ENCODE data around the gene YEATS2.

The YEATS2 gene

DNA sequence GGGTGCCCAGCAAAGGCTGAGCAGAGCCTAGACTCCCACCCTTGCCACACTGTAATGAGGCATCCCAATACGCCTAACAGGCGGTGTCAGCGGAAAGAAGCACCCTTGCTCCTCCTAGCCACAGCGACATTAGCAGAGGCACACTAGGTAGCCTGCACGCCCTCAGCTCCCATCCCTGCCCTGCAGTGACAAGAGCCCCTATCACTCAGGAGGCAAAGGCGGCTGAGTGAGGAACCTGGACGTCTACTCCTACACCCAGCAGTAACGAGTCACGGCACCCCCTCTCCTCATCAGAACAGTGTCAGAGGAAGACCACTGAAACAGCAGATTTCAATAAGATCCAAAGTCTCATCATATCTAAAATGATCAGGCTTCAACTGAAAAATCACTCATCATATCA is 139.8 kb downstream of the YEATS2 start:
- no peak for DNase-seq (ENCODE audit: low read depth in 2 of 2)

DNA sequence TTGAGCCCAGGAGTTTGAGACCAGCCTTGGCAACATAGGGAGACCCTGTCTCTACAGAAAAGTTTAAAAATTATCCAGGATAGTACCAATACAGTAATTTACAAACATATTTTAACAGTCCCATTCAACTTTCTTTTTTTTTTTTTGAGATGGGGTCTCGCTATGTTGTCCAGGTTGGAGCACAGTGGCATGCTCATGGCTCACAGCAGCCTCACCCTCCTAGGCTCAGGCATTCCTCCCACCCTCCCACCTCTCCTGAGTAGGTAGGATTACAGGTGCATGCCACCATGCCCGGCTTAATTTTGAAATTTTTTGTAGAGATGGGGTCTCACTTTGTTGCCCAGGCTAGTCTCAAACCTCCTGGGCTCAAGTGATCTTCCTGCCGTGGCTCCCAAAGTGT is 140.3 kb downstream of the YEATS2 start:
- DNase-seq (ENCODE audit: low read depth in 2 of 2): no peak

DNA sequence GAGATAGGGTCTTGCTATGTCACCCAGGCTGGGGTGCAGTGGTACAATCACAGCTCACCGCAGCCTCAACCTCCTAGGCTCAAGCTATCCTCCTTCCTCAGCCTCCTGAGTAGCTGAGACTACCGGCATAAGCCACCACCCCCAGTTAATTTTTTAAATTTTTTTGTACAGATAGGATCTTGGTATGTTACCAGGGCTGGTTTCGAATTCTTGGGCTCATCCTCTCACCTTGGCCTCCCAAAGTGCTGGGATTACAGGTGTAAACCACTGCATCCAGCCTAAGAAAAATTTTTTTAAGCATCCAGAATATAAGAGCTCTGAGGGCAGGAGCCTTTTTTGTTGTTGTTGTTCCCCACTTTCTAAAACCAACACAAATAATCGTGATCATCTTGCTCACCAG is 142.2 kb downstream of the YEATS2 start:
- no peak for DNase-seq (ENCODE audit: low read depth in 2 of 2)

DNA sequence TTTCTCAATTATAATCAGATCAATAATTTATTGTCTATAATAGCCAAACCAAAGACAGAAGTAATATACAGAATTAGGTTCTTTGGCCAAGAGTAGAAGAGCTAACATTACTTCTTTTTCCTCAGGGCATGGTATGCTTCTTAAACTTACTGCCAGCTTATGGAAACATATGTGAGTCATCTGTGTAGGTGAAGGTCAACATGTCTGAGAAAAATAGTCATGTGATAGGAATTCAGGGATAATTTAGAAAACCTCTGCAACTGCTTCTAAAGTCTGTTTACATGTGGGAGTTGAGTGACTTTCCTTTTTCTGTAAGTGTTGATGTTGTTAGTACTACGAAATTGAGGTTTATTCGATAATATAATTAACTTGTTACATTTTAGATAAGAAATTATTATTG is 147.0 kb downstream of the YEATS2 start:
- DNase-seq (ENCODE audit: low read depth in 2 of 2): no peak

DNA sequence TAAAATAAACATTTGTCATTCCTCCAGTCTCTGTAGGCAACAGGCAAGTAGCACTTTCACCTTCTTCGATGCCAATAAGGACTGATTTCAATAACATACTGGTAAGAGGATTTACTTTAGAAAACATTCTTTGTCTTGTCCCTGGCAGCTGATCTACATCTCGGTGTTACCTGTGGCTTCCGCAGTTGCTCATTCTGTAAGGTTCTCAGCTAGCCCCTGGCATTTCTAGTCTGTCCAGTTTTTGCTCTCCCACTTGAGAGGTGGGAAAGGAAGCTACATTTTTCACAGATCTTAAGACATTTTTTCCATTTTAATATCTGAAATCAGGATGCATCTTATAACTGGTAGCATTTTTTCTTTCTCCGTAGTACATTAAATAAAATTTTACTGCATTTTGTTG is 147.5 kb downstream of the YEATS2 start:
- no peak for DNase-seq (ENCODE audit: low read depth in 2 of 2)

DNA sequence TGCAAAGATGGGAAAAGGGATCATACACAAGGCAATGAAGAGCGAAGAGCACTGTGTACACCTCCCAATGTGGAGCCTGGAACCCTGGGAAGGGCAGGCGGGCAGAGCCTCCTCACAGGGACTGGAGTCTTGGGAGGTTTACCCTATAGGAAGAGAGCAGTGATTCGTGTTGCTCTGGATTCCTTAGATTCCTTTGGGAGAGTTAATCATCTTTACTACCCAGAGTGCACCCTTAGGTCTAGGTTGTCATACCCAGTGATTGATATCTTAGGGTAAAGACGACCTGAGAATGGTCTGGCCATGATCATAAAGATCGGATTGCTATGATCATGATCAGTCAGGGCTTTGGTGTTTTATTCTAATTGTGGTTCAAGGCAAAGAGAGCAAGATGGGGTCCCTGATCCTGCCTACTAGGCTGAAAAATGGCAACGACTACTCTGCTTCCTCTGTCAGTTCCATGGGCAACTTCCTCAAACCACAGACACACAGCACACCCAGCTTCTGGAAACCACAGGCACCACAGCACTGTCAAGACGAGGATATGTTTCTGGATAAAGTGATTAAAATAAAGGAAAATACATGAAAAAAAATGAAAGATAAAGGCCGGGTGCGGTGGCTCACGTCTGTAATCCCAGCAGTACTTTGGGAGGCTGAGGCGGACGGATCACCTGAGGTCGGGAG is 148.2 kb downstream of the YEATS2 start:
- DNase-seq (ENCODE audit: low read depth in 2 of 2): no peak

DNA sequence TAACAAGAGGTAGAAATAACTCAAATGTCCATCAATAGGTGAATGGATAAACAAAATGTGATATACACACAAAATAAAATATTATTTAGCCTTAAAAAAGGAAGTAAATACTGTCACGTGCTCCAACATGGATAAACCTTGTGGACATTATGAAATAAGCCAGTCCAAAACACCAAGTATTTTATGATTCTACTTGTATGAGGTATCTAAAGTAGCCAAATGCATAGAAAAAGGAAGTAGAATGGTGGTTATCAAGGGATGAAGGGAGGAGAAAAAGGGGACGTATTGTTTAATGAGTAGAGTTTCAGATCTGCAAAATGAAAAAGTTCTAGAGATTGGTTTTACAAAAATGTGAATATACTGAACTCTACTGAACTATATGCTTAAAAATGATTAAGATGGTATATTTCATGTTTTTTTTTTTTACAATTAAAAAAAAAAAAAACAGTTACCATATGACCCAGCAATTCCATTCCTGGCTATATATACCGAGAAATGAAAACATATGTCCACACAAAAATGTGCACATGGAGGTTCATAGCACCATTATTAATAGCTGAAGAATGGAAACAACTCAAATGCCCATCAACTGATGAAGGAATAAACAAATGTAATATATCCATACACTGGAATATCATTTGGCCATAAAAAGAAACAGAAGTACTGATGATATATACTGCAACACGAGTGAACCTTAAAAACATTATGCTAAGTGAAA is 156.9 kb downstream of the YEATS2 start:
- DNase-seq (ENCODE audit: low read depth in 2 of 2): no peak

DNA sequence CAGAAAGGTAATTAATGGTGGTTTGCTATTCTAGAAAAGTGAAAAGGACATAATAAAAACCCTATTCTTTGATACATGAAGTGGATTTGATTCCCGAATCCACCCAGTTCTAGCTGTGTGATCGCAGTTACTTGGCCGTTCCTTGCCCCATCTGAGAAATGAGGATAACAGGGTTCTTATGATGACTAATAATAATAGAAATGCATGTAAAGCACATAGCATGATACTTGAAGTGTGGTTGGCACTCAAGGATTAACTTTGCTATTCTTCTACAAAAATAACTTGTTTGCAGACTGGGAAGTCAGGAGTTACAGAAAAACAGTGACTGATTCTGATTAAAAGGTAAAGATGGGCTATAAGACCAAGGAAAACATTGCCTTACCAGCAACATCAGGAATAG is 160.3 kb downstream of the YEATS2 start:
- DNase-seq (ENCODE audit: low read depth in 2 of 2): no peak

All from stimulated activated CD4-positive, alpha-beta T cell treated with anti-CD3 and anti-CD28 coated beads, Interleukin-1b, Interleukin-23, amount 100 ng/mL, for 1 hour (primary cell).